Sigmoid colon (tissue), 7 donors: ENCODE measurements around the gene RELCH. TPM values are rescaled to one million over a fixed set of nuclear protein-coding genes. Genes with fewer than 3 reads are reported as not detected.

Source experiments
- DNase-seq: peaks from one replicate; pipeline ENCODE4 v3.0.0-alpha.2; 2019
- H3K27ac ChIP-seq, 4 donors: fragments of 200-600 bp; sonication (generic); one replicate each; pipeline ENCODE4 v1.5.1; 2016 to 2019; ENCODE audit warnings: mild to moderate bottlenecking in 1 of 4
- H3K27me3 ChIP-seq, 3 donors: fragments of 200-600 bp; sonication (generic); one replicate each; pipeline ENCODE4 v1.5.1; 2019; ENCODE audit warnings: mild to moderate bottlenecking in 1 of 3
- H3K36me3 ChIP-seq, 4 donors: fragments of 200-600 bp; sonication (generic); one replicate each; pipeline ENCODE4 v1.5.1; 2016 to 2019
- H3K4me1 ChIP-seq, 4 donors: fragments of 200-600 bp; sonication (generic); one replicate each; pipeline ENCODE4 v1.5.1; 2017 to 2019
- H3K4me3 ChIP-seq, 4 donors: fragments of 200-600 bp; sonication (generic); one replicate each; pipeline ENCODE4 v1.5.1; 2017 to 2019; ENCODE audit warnings: mild to moderate bottlenecking in 2 of 4, moderate library complexity in 1 of 4
- H3K9me3 ChIP-seq, 4 donors: fragments of 200-600 bp in 3 of 4; sonication (generic) in 3 of 4; one replicate each; pipeline versions ENCODE4 v1.5.1 to v1.6.1; 2013 to 2019
- CTCF ChIP-seq, 4 experiments: fragments of 450-650 bp in 3 of 4; fragments of 200-600 bp in 1 of 4; IDR thresholded peaks; one replicate each; pipeline ENCODE4 v1.5.1; 2016 to 2019; ENCODE audit warnings: antibody characterized with exemption in 4 of 4, mild to moderate bottlenecking in 3 of 4, moderate library complexity in 2 of 4
- EP300 ChIP-seq, 4 donors: sonication (generic); formaldehyde crosslinking; IDR thresholded peaks; one replicate each; pipeline ENCODE4 v1.6.1; 2017; ENCODE audit warnings: antibody characterized with exemption in 4 of 4
- POLR2A ChIP-seq, 2 donors: fragments of 450-650 bp; IDR thresholded peaks; one replicate each; pipeline ENCODE4 v1.6.1; 2016; ENCODE audit warnings: antibody characterized with exemption in 2 of 2, mild to moderate bottlenecking in 2 of 2, moderate library complexity in 2 of 2
- POLR2AphosphoS5 ChIP-seq, 4 donors: sonication (generic); formaldehyde crosslinking; IDR thresholded peaks; one replicate each; pipeline ENCODE4 v1.6.1; 2017; ENCODE audit warnings: antibody characterized with exemption in 4 of 4
- WGBS, 2 donors: extraction: QIAGEN DNeasy Blood & Tissue Kit; methylation state at CpG; one replicate each; pipeline ENCODE4 v1.1.7; 2013; 5-methylcytosine and 5-hydroxymethylcytosine counted together
- intact Hi-C: fragments of 100-400 bp; cut with DNase I; formaldehyde crosslinking; loops from one replicate; pipeline ENCODE4 v1.15.1; 2023
- polyA plus RNA-seq, 3 donors: library from polyadenylated mRNA; stranded (reverse); fragments of 200-250 nt; gene quantifications; one replicate each; pipeline ENCODE4 v1.2.3, GENCODE V29; 2013
- total RNA-seq, 4 donors: library from RNA; depleted of rRNA; stranded (reverse); fragments of >200 nt; gene quantifications; one replicate each; pipeline ENCODE4 v1.1.0, GENCODE V29; 2016
- donor health status: healthy with polysubstance abuse.
- donor health status: Bipolar disorder and iron deficiency.
- donor health status: healthy.

RELCH gene
- total and polyA plus RNA-seq, 7 donors, result 6.6 to 28.8 (median 19.3) TPM

GRCh38 chr18:62198259-62198658 lies 11.2 kb downstream of the RELCH start:
- Histone ChIP-seq H3K27me3 (no peaks in the 10 kb centered on the region), H3K4me3 (no peak overlapping the region), H3K9me3 (no peaks in the 10 kb centered on the region), H3K27ac (no peak overlapping the region), H3K36me3 (no peaks in the 10 kb centered on the region), H3K4me1 (peaks cover 0 to 13% (median 12%) of the 10 kb centered on the region in 4 donors)
- TF ChIP-seq CTCF (IDR thresholded peaks at IDR 0.05), result no peak
- TF ChIP-seq POLR2AphosphoS5 (IDR thresholded peaks at IDR 0.05), result no peak
- TF ChIP-seq POLR2A (IDR thresholded peaks at IDR 0.05), result no peak
- TF ChIP-seq EP300 (IDR thresholded peaks at IDR 0.05), result no peak
- WGBS, 2 donors, result 24 to 61% methylated on average over 2 of the region's 2 CpGs
- intact Hi-C loops, result no loop called here
- no peak for DNase-seq

- intact Hi-C loops, result no loop called here
- Histone ChIP-seq H3K4me3 (no peak overlapping the region), H3K9me3 (no peaks in the 10 kb centered on the region), H3K36me3 (no peaks in the 10 kb centered on the region), H3K27ac (no peak overlapping the region), H3K27me3 (no peaks in the 10 kb centered on the region), H3K4me1 (peaks cover 0 to 4% (median 1%) of the 10 kb centered on the region in 4 donors)
- no peak for TF ChIP-seq CTCF (IDR thresholded peaks at IDR 0.05)
- no peak for TF ChIP-seq POLR2AphosphoS5 (IDR thresholded peaks at IDR 0.05)
- TF ChIP-seq EP300 (IDR thresholded peaks at IDR 0.05), result no peak
- TF ChIP-seq POLR2A (IDR thresholded peaks at IDR 0.05), result no peak
- DNase-seq, result no peak
- 18 to 72% methylated on average over 2 of the region's 2 CpGs for WGBS, 2 donors
Observed at GRCh38 chr18:62199629-62200028, 12.6 kb downstream of the RELCH start.

GRCh38 chr18:62200121-62200914 lies 13.3 kb downstream of the RELCH start:
- peaks cover 0 to 4% (median 0%) of the 10 kb centered on the region in 4 donors for H3K4me1 ChIP-seq

GRCh38 chr18:62201870-62202269 lies 14.8 kb downstream of the RELCH start:
- no peaks in the 10 kb centered on the region for H3K36me3 ChIP-seq
- intact Hi-C loops, result no loop called here
- no peak overlapping the region for H3K4me3 ChIP-seq
- H3K9me3 ChIP-seq, result no peaks in the 10 kb centered on the region
- 0 to 64% methylated on average over 1 of the region's 1 CpG for WGBS, 2 donors
- H3K4me1 ChIP-seq, result peaks cover 0 to 4% (median 0%) of the 10 kb centered on the region in 4 donors
- no peak for DNase-seq
- H3K27me3 ChIP-seq, result no peaks in the 10 kb centered on the region
- H3K27ac ChIP-seq, result no peak overlapping the region
- TF ChIP-seq POLR2AphosphoS5 (IDR thresholded peaks at IDR 0.05) (no peak), EP300 (IDR thresholded peaks at IDR 0.05) (no peak), CTCF (IDR thresholded peaks at IDR 0.05) (no peak), POLR2A (IDR thresholded peaks at IDR 0.05) (no peak)

More at GRCh38 chr18:62200121-62200914, 13.3 kb downstream of the RELCH start:
- Histone ChIP-seq H3K27ac (no peak overlapping the region), H3K27me3 (no peaks in the 10 kb centered on the region), H3K9me3 (no peaks in the 10 kb centered on the region), H3K4me3 (no peak overlapping the region), H3K36me3 (no peaks in the 10 kb centered on the region)
- DNase-seq, result no peak
- WGBS, 2 donors, result 39 to 62% methylated on average over 3 of the region's 3 CpGs
- intact Hi-C loops, result no loop called here
- TF ChIP-seq CTCF (IDR thresholded peaks at IDR 0.05) (no peak), POLR2AphosphoS5 (IDR thresholded peaks at IDR 0.05) (no peak), EP300 (IDR thresholded peaks at IDR 0.05) (no peak), POLR2A (IDR thresholded peaks at IDR 0.05) (no peak)
